Stomach (tissue), 9 donors: ENCODE results near the gene PNN. TPM values are rescaled to one million over a fixed set of nuclear protein-coding genes. Genes with fewer than 3 reads are reported as not detected.

Source experiments
- DNase-seq, 2 donors: peaks; one replicate each; pipeline versions ENCODE4 v3.0.0 to v3.0.0-alpha.2; 2013 to 2019
- H3K27ac ChIP-seq, 5 donors: fragments of 200-600 bp in 4 of 5; sonication (generic) in 4 of 5; one replicate each; pipeline ENCODE4 v1.5.1; 2013 to 2019; ENCODE audit warnings: mild to moderate bottlenecking in 1 of 5, moderate library complexity in 1 of 5
- H3K27me3 ChIP-seq, 3 donors: fragments of 200-600 bp; sonication (generic); one replicate each; pipeline ENCODE4 v1.5.1; 2017 to 2019; ENCODE audit warnings: mixed run types in 1 of 3
- H3K36me3 ChIP-seq, 4 donors: fragments of 200-600 bp; sonication (generic); 1 replicate in 3 of 4; 2 replicates in 1 of 4; pipeline ENCODE4 v1.5.1; 2016 to 2019
- H3K4me1 ChIP-seq, 4 donors: fragments of 200-600 bp; sonication (generic); one replicate each; pipeline ENCODE4 v1.5.1; 2016 to 2019
- H3K4me3 ChIP-seq, 4 donors: fragments of 200-600 bp; sonication (generic) in 3 of 4; one replicate each; pipeline ENCODE4 v1.5.1; 2016 to 2019; ENCODE audit warnings: mild to moderate bottlenecking in 1 of 4
- H3K9me3 ChIP-seq, 4 donors: fragments of 200-600 bp; sonication (generic); one replicate each; pipeline ENCODE4 v1.5.1; 2016 to 2019
- CTCF ChIP-seq, 7 experiments: fragments of 450-650 bp in 4 of 7; fragments of 200-600 bp in 3 of 7; sonication (generic) in 3 of 7; IDR thresholded peaks; one replicate each; pipeline ENCODE4 v1.5.1; 2016 to 2019; ENCODE audit warnings: antibody characterized with exemption in 7 of 7, control low read depth in 2 of 7, mild to moderate bottlenecking in 1 of 7
- EP300 ChIP-seq: sonication (generic); formaldehyde crosslinking; IDR thresholded peaks from one replicate; pipeline ENCODE4 v1.6.1; 2017; ENCODE audit warnings: antibody characterized with exemption
- POLR2A ChIP-seq, 4 donors: fragments of 450-650 bp; IDR thresholded peaks; one replicate each; pipeline ENCODE4 v1.6.1; 2016; ENCODE audit warnings: antibody characterized with exemption in 4 of 4, control low read depth in 2 of 4, mild to moderate bottlenecking in 1 of 4, moderate library complexity in 1 of 4
- POLR2AphosphoS5 ChIP-seq, 3 donors: sonication (generic); formaldehyde crosslinking; IDR thresholded peaks; one replicate each; pipeline ENCODE4 v1.6.1; 2016; ENCODE audit warnings: antibody characterized with exemption in 3 of 3
- WGBS, 5 donors: extraction: QIAGEN DNeasy Blood & Tissue Kit in 3 of 5; methylation state at CpG; one replicate each; pipeline versions ENCODE4 v1.1.5 to v1.1.7; 2013 to 2018; 5-methylcytosine and 5-hydroxymethylcytosine counted together
- intact Hi-C: fragments of 100-400 bp; cut with DNase I; formaldehyde crosslinking; loops from one replicate; pipeline ENCODE4 v1.15.1; 2023; ENCODE audit warnings: low total_unique reads
- polyA plus RNA-seq, 3 donors: library from polyadenylated mRNA; stranded (reverse); fragments of 200-250 nt; gene quantifications; one replicate each; pipeline ENCODE4 v1.2.3, GENCODE V29; 2013
- total RNA-seq, 5 donors: library from RNA; depleted of rRNA; stranded (reverse); fragments of >200 nt; gene quantifications; one replicate each; pipeline versions ENCODE4 v1.1.0 to v1.2.3, GENCODE V29; 2014 to 2016
- donor health status: healthy with polysubstance abuse.
- donor health status: Bipolar disorder and iron deficiency.
- donor health status: healthy.

Gene PNN
- total and polyA plus RNA-seq, 8 donors, result 21.7 to 122 (median 39.4) TPM

GRCh38 chr14:39212034-39212433 is 37.0 kb downstream of the PNN start:
- no peak overlapping the region for H3K4me3 ChIP-seq
- H3K36me3 ChIP-seq, result no peaks in the 10 kb centered on the region
- DNase-seq, result no peak
- no peak overlapping the region for H3K27ac ChIP-seq
- 72 to 100% (median 82%) methylated on average over 1 to 3 of the region's 3 CpGs for WGBS, 5 donors
- intact Hi-C loops, result no loop called here
- H3K27me3 ChIP-seq, result no peaks in the 10 kb centered on the region
- no peaks in the 10 kb centered on the region for H3K9me3 ChIP-seq
- no peaks in the 10 kb centered on the region for H3K4me1 ChIP-seq
- no peak for TF ChIP-seq CTCF (IDR thresholded peaks at IDR 0.05)
- TF ChIP-seq EP300, result no peak
- TF ChIP-seq POLR2A (IDR thresholded peaks at IDR 0.05), result no peak
- no peak for TF ChIP-seq POLR2AphosphoS5 (IDR thresholded peaks at IDR 0.05)

- H3K9me3 ChIP-seq, result no peaks in the 10 kb centered on the region
- no peaks in the 10 kb centered on the region for H3K27me3 ChIP-seq
- intact Hi-C loops, result no loop called here
- no peak overlapping the region for H3K27ac ChIP-seq
- WGBS, 5 donors, result 37 to 96% (median 87%) methylated on average over 1 of the region's 1 CpG
- DNase-seq, result no peak
- no peak overlapping the region for H3K4me3 ChIP-seq
- no peak for TF ChIP-seq CTCF (IDR thresholded peaks at IDR 0.05)
- no peak for TF ChIP-seq POLR2AphosphoS5 (IDR thresholded peaks at IDR 0.05)
- TF ChIP-seq POLR2A (IDR thresholded peaks at IDR 0.05), result no peak
- no peak for TF ChIP-seq EP300
- H3K36me3 ChIP-seq, result no peaks in the 10 kb centered on the region
- H3K4me1 ChIP-seq, result no peaks in the 10 kb centered on the region
Observed at GRCh38 chr14:39212693-39213092, 37.6 kb downstream of the PNN start.

- TF ChIP-seq POLR2A (IDR thresholded peaks at IDR 0.05) (no peak), CTCF (IDR thresholded peaks at IDR 0.05) (no peak), POLR2AphosphoS5 (IDR thresholded peaks at IDR 0.05) (peak in 2 of 3 donors; percentile 16 to 45), EP300 (no peak)
- WGBS, 5 donors, result 50 to 66% (median 57%) methylated on average over 8 of the region's 8 CpGs
- Histone ChIP-seq H3K4me3 (no peak overlapping the region), H3K4me1 (peaks cover 0 to 11% (median 0%) of the 10 kb centered on the region in 4 donors), H3K27me3 (no peaks in the 10 kb centered on the region), H3K9me3 (no peaks in the 10 kb centered on the region), H3K36me3 (no peaks in the 10 kb centered on the region), H3K27ac (peak overlapping the region in 3 of 5 donors; percentile 44 to 59 (median 50))
- intact Hi-C loops, result no loop called here
- peak in 1 of 2 donors; percentile 64 for DNase-seq
Observed at GRCh38 chr14:39217214-39217879, 42.3 kb downstream of the PNN start.

- Histone ChIP-seq H3K4me3 (no peak overlapping the region), H3K27me3 (no peaks in the 10 kb centered on the region), H3K27ac (peak overlapping the region in 4 of 5 donors; percentile 32 to 50 (median 42)), H3K36me3 (no peaks in the 10 kb centered on the region), H3K4me1 (peaks cover 0 to 11% (median 0%) of the 10 kb centered on the region in 4 donors), H3K9me3 (no peaks in the 10 kb centered on the region)
- TF ChIP-seq POLR2AphosphoS5 (IDR thresholded peaks at IDR 0.05) (peak in 1 of 3 donors; percentile 10), CTCF (IDR thresholded peaks at IDR 0.05) (no peak)
- intact Hi-C loops, result no loop called here
- 44 to 60% (median 53%) methylated on average over 5 of the region's 5 CpGs for WGBS, 5 donors
- peak in 1 of 2 donors; percentile 48 for DNase-seq
Observed at GRCh38 chr14:39218171-39218769, 43.2 kb downstream of the PNN start.
